ENCODE results near the gene PSMB9.

- TF ChIP-seq EP300 (IDR thresholded peaks at IDR 0.05) = no peak
- TF ChIP-seq, protein P1, sequence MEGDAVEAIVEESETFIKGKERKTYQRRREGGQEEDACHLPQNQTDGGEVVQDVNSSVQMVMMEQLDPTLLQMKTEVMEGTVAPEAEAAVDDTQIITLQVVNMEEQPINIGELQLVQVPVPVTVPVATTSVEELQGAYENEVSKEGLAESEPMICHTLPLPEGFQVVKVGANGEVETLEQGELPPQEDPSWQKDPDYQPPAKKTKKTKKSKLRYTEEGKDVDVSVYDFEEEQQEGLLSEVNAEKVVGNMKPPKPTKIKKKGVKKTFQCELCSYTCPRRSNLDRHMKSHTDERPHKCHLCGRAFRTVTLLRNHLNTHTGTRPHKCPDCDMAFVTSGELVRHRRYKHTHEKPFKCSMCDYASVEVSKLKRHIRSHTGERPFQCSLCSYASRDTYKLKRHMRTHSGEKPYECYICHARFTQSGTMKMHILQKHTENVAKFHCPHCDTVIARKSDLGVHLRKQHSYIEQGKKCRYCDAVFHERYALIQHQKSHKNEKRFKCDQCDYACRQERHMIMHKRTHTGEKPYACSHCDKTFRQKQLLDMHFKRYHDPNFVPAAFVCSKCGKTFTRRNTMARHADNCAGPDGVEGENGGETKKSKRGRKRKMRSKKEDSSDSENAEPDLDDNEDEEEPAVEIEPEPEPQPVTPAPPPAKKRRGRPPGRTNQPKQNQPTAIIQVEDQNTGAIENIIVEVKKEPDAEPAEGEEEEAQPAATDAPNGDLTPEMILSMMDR (IDR thresholded peaks at IDR 0.05) = no peak
- TF ChIP-seq POLR2A (IDR thresholded peaks at IDR 0.05) = no peak
- TF ChIP-seq POLR2AphosphoS5 (IDR thresholded peaks at IDR 0.05) = peak in 2 of 4 donors; percentile 36 to 45
These were observed 32.8 kb downstream of the PSMB9 start for GRCh38 chr6:32886681-32887383.

Data from sigmoid colon (tissue), 4 donors.